ENCODE measurements around the gene GALNT1.

- TF ChIP-seq CTCF (conservative IDR thresholded peaks at IDR 0.05; ENCODE audit: low read depth, low read length) (no peak), MAFK (IDR thresholded peaks at IDR 0.05; ENCODE audit: low read depth, low read length) (no peak), POLR2A (IDR thresholded peaks at IDR 0.05; ENCODE audit: low read depth, low read length) (no peak), NFE2L2 (IDR thresholded peaks at IDR 0.05; ENCODE audit: low read depth, low read length) (no peak), ELK1 (IDR thresholded peaks at IDR 0.05; ENCODE audit: borderline replicate concordance, low read depth, low read length) (no peak), CHD1 (IDR thresholded peaks at IDR 0.05; ENCODE audit: low read depth, low read length) (no peak), CEBPB (IDR thresholded peaks at IDR 0.05; ENCODE audit: low read depth, low read length) (no peak), FOS (IDR thresholded peaks at IDR 0.05; ENCODE audit: low read depth, low read length) (no peak)
Measured at GRCh38 chr18:35733408-35733807, 151.9 kb downstream of the GALNT1 start.
